ENCODE results near the gene PCDHB6. TPM values are rescaled to one million over a fixed set of nuclear protein-coding genes. Genes with fewer than 3 reads are reported as not detected.
"Not testable (repeated sequence)": the region's sequence is repeated elsewhere in the genome, so short reads cannot be mapped to it uniquely, and the experiment has no call there.

Gene PCDHB6
- total RNA-seq, 2 donors from 2014 or later = 0.66 to 2.0 TPM

- DNase-seq = peak; percentile 91
- Mint-ChIP-seq H3K9me3 (peaks cover 64% of the 10 kb centered on the region), H3K27me3 (ENCODE audit: insufficient read depth) (no peaks in the 10 kb centered on the region), H3K4me1 (no peaks in the 10 kb centered on the region), H3K36me3 (ENCODE audit: low read depth) (peaks cover 40% of the 10 kb centered on the region), H3K4me3 (peak within 1 kb of the TSS; percentile 92), H3K27ac (peak within 1 kb of the TSS; percentile 99)
- WGBS, 2 experiments (ENCODE audit: insufficient coverage in 1 of 2, insufficient read length in 1 of 2) = 85 to 86% methylated on average over 18 to 22 of the region's 22 CpGs
- Histone ChIP-seq H3K9ac (ENCODE audit: extremely low read depth, low read length, poor library complexity, severe bottlenecking) (no peak within 1 kb of the TSS), H3K9me3 (ENCODE audit: control insufficient read depth, low read length) (peaks cover 39% of the 10 kb centered on the region), H3K4me3 (ENCODE audit: low read length) (peak within 1 kb of the TSS; percentile 12), H3K27me3 (ENCODE audit: control insufficient read depth, insufficient read depth, low read length, poor library complexity, severe bottlenecking) (no peaks in the 10 kb centered on the region), H3K27ac (ENCODE audit: low read depth, low read length) (no peak within 1 kb of the TSS), H3K36me3 (ENCODE audit: control insufficient read depth, insufficient read depth, low read length) (no peaks in the 10 kb centered on the region), H3K4me1 (ENCODE audit: control insufficient read depth, insufficient read depth, low read length) (no peaks in the 10 kb centered on the region)
- peak; percentile 91 for TF ChIP-seq CTCF (conservative IDR thresholded peaks at IDR 0.05)
These were observed 14.7 kb upstream of the PCDHB6 start, which contains the start of gene PCDHB5 for GRCh38 chr5:141135030-141135717. Gene PCDHB5, plus strand, starts transcription at chr5:141135206. Its CDS starts 229 bp downstream, at chr5:141135435.

- Histone ChIP-seq H3K9me3 (ENCODE audit: control insufficient read depth, low read length) (peaks cover 39% of the 10 kb centered on the region), H3K9ac (ENCODE audit: extremely low read depth, low read length, poor library complexity, severe bottlenecking) (no peak overlapping the region), H3K27ac (ENCODE audit: low read depth, low read length) (no peak overlapping the region), H3K4me3 (ENCODE audit: low read length) (no peak overlapping the region), H3K4me1 (ENCODE audit: control insufficient read depth, insufficient read depth, low read length) (no peaks in the 10 kb centered on the region), H3K36me3 (ENCODE audit: control insufficient read depth, insufficient read depth, low read length) (no peaks in the 10 kb centered on the region), H3K27me3 (ENCODE audit: control insufficient read depth, insufficient read depth, low read length, poor library complexity, severe bottlenecking) (no peaks in the 10 kb centered on the region)
- H3K9me3 Mint-ChIP-seq = peaks cover 61% of the 10 kb centered on the region
- H3K27me3 Mint-ChIP-seq (ENCODE audit: insufficient read depth) = no peaks in the 10 kb centered on the region
- no peak for TF ChIP-seq CTCF (conservative IDR thresholded peaks at IDR 0.05)
- peaks cover 40% of the 10 kb centered on the region for H3K36me3 Mint-ChIP-seq (ENCODE audit: low read depth)
- H3K4me3 Mint-ChIP-seq = peak overlapping the region; percentile 92
- peak overlapping the region; percentile 99 for H3K27ac Mint-ChIP-seq
- 94% methylated on average over 17 to 19 of the region's 19 CpGs for WGBS, 2 experiments (ENCODE audit: insufficient coverage in 1 of 2, insufficient read length in 1 of 2)
- H3K4me1 Mint-ChIP-seq = no peaks in the 10 kb centered on the region
- DNase-seq = peak; percentile 48
These were observed 14.1 kb upstream of the PCDHB6 start for GRCh38 chr5:141135718-141136266.

- Mint-ChIP-seq H3K36me3 (ENCODE audit: low read depth) (peaks cover 40% of the 10 kb centered on the region), H3K9me3 (peaks cover 58% of the 10 kb centered on the region), H3K4me3 (peak overlapping the region; percentile 27)
- not testable (repeated sequence) for H3K4me1 Mint-ChIP-seq; H3K27me3 ChIP-seq (ENCODE audit: control insufficient read depth, insufficient read depth, low read length, poor library complexity, severe bottlenecking); H3K27ac ChIP-seq (ENCODE audit: low read depth, low read length); H3K27me3 Mint-ChIP-seq (ENCODE audit: insufficient read depth); DNase-seq; H3K9ac ChIP-seq (ENCODE audit: extremely low read depth, low read length, poor library complexity, severe bottlenecking); H3K27ac Mint-ChIP-seq; H3K4me1 ChIP-seq (ENCODE audit: control insufficient read depth, insufficient read depth, low read length); H3K36me3 ChIP-seq (ENCODE audit: control insufficient read depth, insufficient read depth, low read length); H3K4me3 ChIP-seq (ENCODE audit: low read length)
- 93 to 97% methylated on average over 12 to 29 of the region's 34 CpGs for WGBS, 2 experiments (ENCODE audit: insufficient coverage in 1 of 2, insufficient read length in 1 of 2)
- peaks cover 31% of the 10 kb centered on the region for H3K9me3 ChIP-seq (ENCODE audit: control insufficient read depth, low read length)
These were observed 12.5 kb upstream of the PCDHB6 start for GRCh38 chr5:141137346-141137745.

All from endodermal cell (in vitro differentiated cells).